SU-DHL-6 (cell line): ENCODE measurements around the gene GOT1.

Experiments
- H2AFZ ChIP-seq: fragments of 200-600 bp; sonication (generic); 2 replicates; pipeline ENCODE4 v1.6.1; 2014; ENCODE audit warnings: low read depth, mild to moderate bottlenecking, moderate library complexity, mixed read lengths, antibody characterized with exemption, low read length; ENCODE audit not compliant: severe bottlenecking
- H3F3A ChIP-seq: fragments of 200-600 bp; shearing (Covaris generic); 2 replicates; pipeline ENCODE4 v1.6.0; 2016; ENCODE audit warnings: antibody characterized with exemption, mild to moderate bottlenecking; ENCODE audit not compliant: insufficient read depth
- H3K27ac ChIP-seq: fragments of 200-600 bp; sonication (generic); 2 replicates; pipeline ENCODE4 v1.5.1; 2016; ENCODE audit warnings: low read depth, mild to moderate bottlenecking, low read length, moderate library complexity, mixed read lengths
- H3K27me3 ChIP-seq: fragments of 200-600 bp; sonication (generic), shearing (Covaris generic); 2 replicates; pipeline ENCODE4 v1.6.0; 2014; ENCODE audit warnings: mild to moderate bottlenecking, low read length
- H3K36me3 ChIP-seq: fragments of 200-600 bp; sonication (generic); 2 replicates; pipeline ENCODE4 v1.6.1; 2014; ENCODE audit warnings: mild to moderate bottlenecking, low read length, mixed read lengths
- H3K4me2 ChIP-seq: fragments of 300-600, 200-600 bp; shearing (Covaris generic), sonication (generic); 2 replicates; pipeline ENCODE4 v1.6.0; 2014; ENCODE audit warnings: low read length, low read depth, mild to moderate bottlenecking; ENCODE audit not compliant: poor library complexity, severe bottlenecking
- H3K4me3 ChIP-seq: fragments of 200-600 bp; sonication (generic); 2 replicates; pipeline ENCODE4 v1.5.1; 2014; ENCODE audit warnings: antibody characterized with exemption, low read length, mild to moderate bottlenecking, mixed read lengths; ENCODE audit not compliant: insufficient read depth, poor library complexity, severe bottlenecking
- H3K79me2 ChIP-seq: fragments of 200-600 bp; sonication (generic); 2 replicates; pipeline ENCODE4 v1.6.1; 2014; ENCODE audit warnings: mild to moderate bottlenecking, low read length, moderate library complexity; ENCODE audit not compliant: insufficient read depth
- H3K9ac ChIP-seq: fragments of 200-600 bp; sonication (generic); 2 replicates; pipeline ENCODE4 v1.7.0; 2014; ENCODE audit warnings: mild to moderate bottlenecking, low read length
- H3K9me2 ChIP-seq: fragments of 200-600 bp; sonication (generic); replicated peaks from 2 replicates; pipeline ENCODE4 v1.6.1; 2014; ENCODE audit warnings: low read length; ENCODE audit not compliant: insufficient read depth
- H3K9me3 ChIP-seq: fragments of 200-600 bp; sonication (generic); 2 replicates; pipeline ENCODE4 v1.6.1; 2014; ENCODE audit warnings: low read length, mixed read lengths; ENCODE audit not compliant: insufficient read depth
- H4K20me1 ChIP-seq: fragments of 200-600 bp; sonication (generic); 2 replicates; pipeline ENCODE4 v1.6.1; 2014; ENCODE audit warnings: low read depth, mild to moderate bottlenecking, antibody characterized with exemption, low read length, moderate library complexity, mixed read lengths
- EZH2phosphoT487 ChIP-seq: fragments of 200-600 bp; sonication (generic), shearing (Covaris generic); conservative IDR thresholded peaks from 2 replicates; pipeline ENCODE4 v1.6.1; 2018; ENCODE audit warnings: mild to moderate bottlenecking, antibody characterized with exemption, low read length, moderate library complexity, mixed read lengths
- TF ChIP-seq, protein P1 (sequence below): fragments of 200-600 bp; sonication (generic); IDR thresholded peaks from one replicate; pipeline ENCODE4 v1.5.1; 2017; ENCODE audit warnings: antibody characterized with exemption, mild to moderate bottlenecking, low read length, moderate library complexity; ENCODE audit not compliant: insufficient read depth, poor library complexity, severe bottlenecking

The GOT1 gene

DNA sequence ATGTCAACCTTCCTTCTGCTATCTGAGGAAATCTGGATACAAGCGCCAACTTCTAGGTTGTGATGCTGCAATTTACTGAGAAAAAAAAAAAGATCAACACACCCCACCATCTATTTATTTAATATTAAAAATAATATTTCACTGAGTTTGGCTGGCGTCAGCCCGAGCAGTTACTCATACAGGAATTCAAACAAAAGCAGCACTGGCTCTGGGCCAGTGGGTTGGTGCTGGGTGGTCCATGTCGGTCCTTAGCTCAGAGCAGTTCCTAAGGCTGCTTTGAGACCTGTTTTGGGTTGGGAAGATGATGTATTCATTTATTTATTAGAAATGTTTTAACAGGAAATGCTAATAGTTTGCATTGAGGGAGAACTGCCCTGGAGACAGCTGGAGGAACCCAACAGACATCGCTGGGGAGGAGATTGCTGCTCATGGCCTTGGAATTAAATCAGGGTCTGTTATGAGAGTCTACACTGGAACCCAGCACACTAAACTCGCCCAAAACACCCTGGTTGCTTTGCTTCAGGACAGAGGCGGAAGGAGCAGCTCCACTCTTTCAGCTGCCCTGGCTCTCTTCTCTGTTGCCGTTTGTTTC, 36.3 kb upstream of the GOT1 start:
- Histone ChIP-seq H3F3A (no peaks in the 10 kb centered on the region), H4K20me1 (no peaks in the 10 kb centered on the region), H3K4me3 (no peak overlapping the region), H2AFZ (no peak overlapping the region), H3K27ac (no peak overlapping the region), H3K36me3 (no peaks in the 10 kb centered on the region), H3K4me2 (no peak overlapping the region), H3K9me3 (no peaks in the 10 kb centered on the region), H3K9ac (no peak overlapping the region), H3K27me3 (no peaks in the 10 kb centered on the region), H3K9me2 (no peaks in the 10 kb centered on the region), H3K79me2 (no peaks in the 10 kb centered on the region)
- TF ChIP-seq, protein P1, sequence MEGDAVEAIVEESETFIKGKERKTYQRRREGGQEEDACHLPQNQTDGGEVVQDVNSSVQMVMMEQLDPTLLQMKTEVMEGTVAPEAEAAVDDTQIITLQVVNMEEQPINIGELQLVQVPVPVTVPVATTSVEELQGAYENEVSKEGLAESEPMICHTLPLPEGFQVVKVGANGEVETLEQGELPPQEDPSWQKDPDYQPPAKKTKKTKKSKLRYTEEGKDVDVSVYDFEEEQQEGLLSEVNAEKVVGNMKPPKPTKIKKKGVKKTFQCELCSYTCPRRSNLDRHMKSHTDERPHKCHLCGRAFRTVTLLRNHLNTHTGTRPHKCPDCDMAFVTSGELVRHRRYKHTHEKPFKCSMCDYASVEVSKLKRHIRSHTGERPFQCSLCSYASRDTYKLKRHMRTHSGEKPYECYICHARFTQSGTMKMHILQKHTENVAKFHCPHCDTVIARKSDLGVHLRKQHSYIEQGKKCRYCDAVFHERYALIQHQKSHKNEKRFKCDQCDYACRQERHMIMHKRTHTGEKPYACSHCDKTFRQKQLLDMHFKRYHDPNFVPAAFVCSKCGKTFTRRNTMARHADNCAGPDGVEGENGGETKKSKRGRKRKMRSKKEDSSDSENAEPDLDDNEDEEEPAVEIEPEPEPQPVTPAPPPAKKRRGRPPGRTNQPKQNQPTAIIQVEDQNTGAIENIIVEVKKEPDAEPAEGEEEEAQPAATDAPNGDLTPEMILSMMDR, result no peak
- TF ChIP-seq EZH2phosphoT487, result no peak

DNA sequence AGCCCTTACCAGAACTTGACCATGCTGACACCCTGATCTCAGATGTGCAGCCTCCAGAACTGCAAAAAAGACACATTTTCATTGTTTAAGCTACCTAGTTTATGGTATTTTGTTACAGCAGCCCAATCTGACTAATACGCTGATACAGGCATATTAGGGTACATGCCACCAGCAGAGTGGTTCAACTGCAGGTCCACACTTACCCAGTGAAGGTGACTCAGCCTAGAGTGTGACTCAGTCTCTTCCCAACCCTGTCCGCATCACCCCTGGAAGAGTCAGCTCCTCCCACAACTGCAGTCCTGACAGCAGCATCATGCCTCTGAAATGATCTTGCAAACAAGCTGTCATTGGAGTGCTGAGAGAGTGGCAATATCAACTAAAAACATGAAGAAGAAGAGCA, 30.8 kb upstream of the GOT1 start:
- no peaks in the 10 kb centered on the region for H3F3A ChIP-seq
- H3K36me3 ChIP-seq, result no peaks in the 10 kb centered on the region
- H3K4me2 ChIP-seq, result no peak overlapping the region
- no peak overlapping the region for H3K9ac ChIP-seq
- H2AFZ ChIP-seq, result no peak overlapping the region
- H4K20me1 ChIP-seq, result no peaks in the 10 kb centered on the region
- H3K27me3 ChIP-seq, result no peaks in the 10 kb centered on the region
- no peaks in the 10 kb centered on the region for H3K79me2 ChIP-seq
- no peaks in the 10 kb centered on the region for H3K9me2 ChIP-seq
- no peak overlapping the region for H3K4me3 ChIP-seq
- H3K27ac ChIP-seq, result no peak overlapping the region
- TF ChIP-seq, protein P1, result no peak
- no peak for TF ChIP-seq EZH2phosphoT487
- no peaks in the 10 kb centered on the region for H3K9me3 ChIP-seq

DNA sequence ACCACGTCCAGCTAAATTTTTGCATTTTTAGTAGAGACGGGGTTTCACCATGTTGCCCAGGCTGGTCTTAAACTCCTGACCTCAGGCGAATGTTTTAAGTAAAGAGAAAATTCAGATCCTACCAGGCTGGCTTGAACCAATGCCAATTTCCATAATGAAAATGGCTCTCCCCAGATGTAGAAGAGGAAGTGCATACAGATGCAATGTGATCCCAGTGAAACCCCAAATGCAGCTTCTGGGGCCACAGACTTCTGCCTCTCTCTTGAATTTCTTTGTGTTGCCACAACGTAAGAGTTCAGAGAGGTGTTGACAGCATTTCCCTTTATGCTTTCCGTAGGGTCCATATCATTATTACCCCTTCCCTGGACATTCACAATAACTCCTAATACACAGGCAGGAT, 29.6 kb upstream of the GOT1 start:
- Histone ChIP-seq H3K79me2 (no peaks in the 10 kb centered on the region), H3K4me3 (no peak overlapping the region), H3K36me3 (no peaks in the 10 kb centered on the region), H3K9me2 (no peaks in the 10 kb centered on the region), H3K27me3 (no peaks in the 10 kb centered on the region), H3F3A (no peaks in the 10 kb centered on the region), H2AFZ (no peak overlapping the region), H4K20me1 (no peaks in the 10 kb centered on the region), H3K9me3 (no peaks in the 10 kb centered on the region), H3K9ac (no peak overlapping the region), H3K27ac (no peak overlapping the region), H3K4me2 (no peak overlapping the region)
- TF ChIP-seq, protein P1, result no peak
- no peak for TF ChIP-seq EZH2phosphoT487
